ENCODE data around the gene RPS15. TPM values are rescaled to one million over a fixed set of nuclear protein-coding genes. Genes with fewer than 3 reads are reported as not detected.

Gene RPS15
- total RNA-seq, 1 donor from 2014 or later: 3,178 TPM

DNA sequence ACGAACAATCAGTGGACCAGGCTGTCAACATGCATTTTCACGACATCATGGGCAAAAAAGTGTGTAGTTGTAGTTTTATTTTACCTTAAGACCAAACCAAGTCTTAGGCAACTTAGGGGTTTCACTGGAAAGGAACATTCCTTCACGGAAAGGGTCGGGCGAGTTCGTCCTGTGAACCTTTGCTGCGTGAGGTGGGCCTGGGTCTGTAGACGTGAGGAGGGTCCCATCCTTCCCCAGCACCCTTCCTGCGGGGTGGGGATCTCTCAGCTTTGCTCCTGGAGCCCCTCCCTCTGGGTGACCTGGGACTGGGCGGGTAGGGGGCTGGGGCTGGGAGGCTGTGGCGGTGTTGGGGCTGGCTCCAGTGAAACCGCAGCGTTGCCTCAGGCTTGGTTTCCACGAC is 12.3 kb upstream of the RPS15 start:
- H3K4me3 ChIP-seq (ENCODE audit: low read depth, low read length): no peak overlapping the region
- TF ChIP-seq, protein P1, sequence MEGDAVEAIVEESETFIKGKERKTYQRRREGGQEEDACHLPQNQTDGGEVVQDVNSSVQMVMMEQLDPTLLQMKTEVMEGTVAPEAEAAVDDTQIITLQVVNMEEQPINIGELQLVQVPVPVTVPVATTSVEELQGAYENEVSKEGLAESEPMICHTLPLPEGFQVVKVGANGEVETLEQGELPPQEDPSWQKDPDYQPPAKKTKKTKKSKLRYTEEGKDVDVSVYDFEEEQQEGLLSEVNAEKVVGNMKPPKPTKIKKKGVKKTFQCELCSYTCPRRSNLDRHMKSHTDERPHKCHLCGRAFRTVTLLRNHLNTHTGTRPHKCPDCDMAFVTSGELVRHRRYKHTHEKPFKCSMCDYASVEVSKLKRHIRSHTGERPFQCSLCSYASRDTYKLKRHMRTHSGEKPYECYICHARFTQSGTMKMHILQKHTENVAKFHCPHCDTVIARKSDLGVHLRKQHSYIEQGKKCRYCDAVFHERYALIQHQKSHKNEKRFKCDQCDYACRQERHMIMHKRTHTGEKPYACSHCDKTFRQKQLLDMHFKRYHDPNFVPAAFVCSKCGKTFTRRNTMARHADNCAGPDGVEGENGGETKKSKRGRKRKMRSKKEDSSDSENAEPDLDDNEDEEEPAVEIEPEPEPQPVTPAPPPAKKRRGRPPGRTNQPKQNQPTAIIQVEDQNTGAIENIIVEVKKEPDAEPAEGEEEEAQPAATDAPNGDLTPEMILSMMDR (IDR thresholded peaks at IDR 0.05; ENCODE audit: insufficient read depth, low read length, poor library complexity, severe bottlenecking): no peak
- H3K27me3 ChIP-seq (ENCODE audit: control insufficient read depth, insufficient read depth, low read length): no peaks in the 10 kb centered on the region
- no peak for DNase-seq (ENCODE audit: low read depth)
- peaks cover 18% of the 10 kb centered on the region for H3K36me3 ChIP-seq (ENCODE audit: control insufficient read depth, insufficient read depth, low read length)

DNA sequence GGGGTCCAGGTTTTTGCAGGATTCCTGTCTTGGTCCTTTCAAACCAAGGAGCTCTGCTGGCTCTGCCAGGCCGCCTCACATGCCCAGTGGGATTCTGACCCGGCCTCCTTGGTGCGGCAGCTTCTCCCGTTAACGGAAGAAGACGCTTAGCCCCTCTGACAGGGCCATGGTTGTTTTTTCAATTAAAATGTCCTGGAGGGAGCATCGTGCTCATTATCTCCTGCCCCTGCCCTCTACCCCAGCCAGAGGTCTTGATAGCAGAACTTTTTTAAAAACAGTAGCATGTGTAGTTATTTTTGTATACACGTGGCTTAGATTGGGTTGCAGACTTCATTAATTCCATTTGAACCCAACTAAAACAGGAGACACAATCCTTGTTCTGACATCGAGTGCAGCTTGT is 11.5 kb upstream of the RPS15 start:
- peaks cover 17% of the 10 kb centered on the region for H3K36me3 ChIP-seq (ENCODE audit: control insufficient read depth, insufficient read depth, low read length)
- DNase-seq (ENCODE audit: low read depth): no peak
- TF ChIP-seq, protein P1 (IDR thresholded peaks at IDR 0.05; ENCODE audit: insufficient read depth, low read length, poor library complexity, severe bottlenecking): no peak
- no peak overlapping the region for H3K4me3 ChIP-seq (ENCODE audit: low read depth, low read length)
- no peaks in the 10 kb centered on the region for H3K27me3 ChIP-seq (ENCODE audit: control insufficient read depth, insufficient read depth, low read length)

DNA sequence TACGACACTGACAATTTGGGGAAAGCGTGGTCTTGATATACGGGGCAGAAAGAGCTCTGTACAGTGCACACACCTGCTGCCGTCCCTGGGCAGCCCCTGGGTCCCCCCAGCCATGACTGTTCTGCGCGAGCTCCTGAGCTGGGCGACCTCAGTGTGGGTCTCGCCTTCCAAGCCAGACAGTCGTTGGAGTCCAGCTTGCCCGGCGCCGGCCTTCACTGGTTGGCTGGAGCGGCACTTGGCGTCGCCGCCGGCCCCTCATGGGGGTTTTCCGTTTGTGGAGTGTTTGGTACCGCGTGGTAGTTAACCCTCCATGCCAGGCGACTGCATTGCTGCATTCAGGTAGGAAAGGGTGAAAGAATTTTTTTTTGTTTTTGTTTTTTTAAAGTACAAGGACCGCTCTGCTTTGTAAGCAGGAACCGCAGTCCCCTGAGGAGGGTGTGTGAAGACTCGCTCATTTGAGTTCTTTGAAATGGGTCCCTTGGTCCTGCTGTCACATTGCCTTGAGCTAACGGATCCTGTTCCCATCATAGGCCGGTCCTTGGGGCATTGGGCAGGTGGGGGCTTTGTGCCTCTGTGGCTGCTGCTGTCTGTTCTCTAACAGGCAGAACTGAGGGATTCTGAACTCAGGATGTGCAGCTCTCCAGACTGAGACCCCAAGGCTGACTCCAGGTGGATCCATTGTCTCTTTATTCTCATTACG is 10.8 kb upstream of the RPS15 start:
- no peak overlapping the region for H3K4me3 ChIP-seq (ENCODE audit: low read depth, low read length)
- H3K36me3 ChIP-seq (ENCODE audit: control insufficient read depth, insufficient read depth, low read length): peaks cover 16% of the 10 kb centered on the region
- no peaks in the 10 kb centered on the region for H3K27me3 ChIP-seq (ENCODE audit: control insufficient read depth, insufficient read depth, low read length)
- TF ChIP-seq, protein P1 (IDR thresholded peaks at IDR 0.05; ENCODE audit: insufficient read depth, low read length, poor library complexity, severe bottlenecking): no peak
- DNase-seq (ENCODE audit: low read depth): no peak

DNA sequence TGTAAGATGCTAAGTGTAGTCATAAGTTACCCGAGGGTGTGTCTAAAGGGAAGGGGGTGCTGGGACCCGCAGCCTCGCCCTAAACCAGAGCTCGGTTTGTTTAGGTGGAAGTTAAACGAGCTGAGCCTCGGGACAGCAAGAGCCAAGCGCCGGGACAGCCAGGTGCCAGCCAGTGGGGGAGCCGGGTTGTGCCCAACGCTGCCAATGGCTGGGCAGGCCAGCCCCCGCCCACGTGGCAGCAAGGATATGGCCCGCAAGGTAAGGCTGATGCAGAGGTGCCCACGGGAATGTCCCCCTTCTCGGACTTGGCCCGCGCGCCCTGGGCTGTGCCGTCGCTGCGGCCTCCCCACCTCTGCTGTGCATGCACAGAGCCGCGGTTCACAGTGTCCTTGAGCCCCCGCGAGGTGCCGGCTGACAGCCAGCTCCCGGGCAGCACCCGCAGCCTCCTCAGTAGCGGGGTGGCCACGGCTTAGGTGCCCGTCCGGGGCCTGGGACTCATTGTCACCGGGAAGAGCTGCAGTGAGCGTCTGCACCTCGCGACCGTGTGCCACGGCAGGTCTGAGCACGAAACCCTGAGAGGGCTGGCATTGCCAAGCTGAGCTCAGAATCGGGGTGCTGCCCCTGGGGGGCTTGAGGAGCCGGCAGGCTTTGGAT is 9.3 kb upstream of the RPS15 start:
- DNase-seq (ENCODE audit: low read depth): no peak
- H3K36me3 ChIP-seq (ENCODE audit: control insufficient read depth, insufficient read depth, low read length): peaks cover 17% of the 10 kb centered on the region
- H3K27me3 ChIP-seq (ENCODE audit: control insufficient read depth, insufficient read depth, low read length): no peaks in the 10 kb centered on the region
- TF ChIP-seq, protein P1 (IDR thresholded peaks at IDR 0.05; ENCODE audit: insufficient read depth, low read length, poor library complexity, severe bottlenecking): no peak
- no peak overlapping the region for H3K4me3 ChIP-seq (ENCODE audit: low read depth, low read length)

DNA sequence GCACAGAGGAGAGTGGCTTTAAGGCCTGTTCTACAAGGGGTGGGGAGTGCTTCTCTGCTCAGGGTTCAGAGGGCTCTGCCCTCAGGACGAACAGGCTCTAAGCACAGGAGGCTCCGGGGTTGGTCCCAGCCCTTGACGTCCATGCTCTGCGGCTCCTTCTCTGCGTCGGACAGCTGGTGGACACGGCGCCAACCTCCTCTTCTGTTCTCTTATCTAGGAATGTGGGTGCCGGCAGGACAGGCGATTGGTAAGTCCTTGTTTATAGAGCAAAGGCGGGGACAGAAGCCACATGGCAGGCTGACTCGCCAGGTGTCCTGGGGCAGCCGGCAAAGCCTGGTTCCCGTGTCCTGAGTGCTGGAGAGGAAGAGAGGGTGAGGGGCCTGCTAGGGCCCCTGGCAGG is 8.4 kb upstream of the RPS15 start:
- TF ChIP-seq, protein P1 (IDR thresholded peaks at IDR 0.05; ENCODE audit: insufficient read depth, low read length, poor library complexity, severe bottlenecking): no peak
- Histone ChIP-seq H3K4me3 (ENCODE audit: low read depth, low read length) (no peak overlapping the region), H3K27me3 (ENCODE audit: control insufficient read depth, insufficient read depth, low read length) (no peaks in the 10 kb centered on the region), H3K36me3 (ENCODE audit: control insufficient read depth, insufficient read depth, low read length) (peaks cover 14% of the 10 kb centered on the region)
- no peak for DNase-seq (ENCODE audit: low read depth)

Measured in kidney epithelial cell (primary cell).